Right cardiac atrium (tissue), 5 donors: Measurements from ENCODE around the gene PHLPP1. TPM values are rescaled to one million over a fixed set of nuclear protein-coding genes. Genes with fewer than 3 reads are reported as not detected.
"Not testable (repeated sequence)": the region's sequence is repeated elsewhere in the genome, so short reads cannot be mapped to it uniquely, and the experiment has no call there.

Experiments
- ATAC-seq, 2 donors: fragments of 200-7000 bp; cut with Tn5 transposase; one replicate each; pipeline versions ENCODE4 v1.8.0 to v1.9.1; 2020; ENCODE audit warnings: moderate library complexity in 2 of 2, mild to moderate bottlenecking in 1 of 2
- DNase-seq, 3 donors: peaks; one replicate each; pipeline ENCODE4 v3.0.0-alpha.2; 2020
- H3K27ac ChIP-seq: one replicate; pipeline ENCODE4 v1.5.1; 2013; ENCODE audit warnings: mild to moderate bottlenecking, low read length, control low read depth, moderate library complexity
- H3K27me3 ChIP-seq: one replicate; pipeline ENCODE4 v1.6.1; 2013; ENCODE audit not compliant: control insufficient read depth, insufficient read depth
- H3K4me1 ChIP-seq: one replicate; pipeline ENCODE4 v1.6.1; 2013; ENCODE audit warnings: low read length; ENCODE audit not compliant: control insufficient read depth, insufficient read depth
- H3K4me3 ChIP-seq: one replicate; pipeline ENCODE4 v1.5.1; 2013; ENCODE audit warnings: low read length, control low read depth
- H3K9me3 ChIP-seq: one replicate; pipeline ENCODE4 v1.6.1; 2013; ENCODE audit warnings: low read length; ENCODE audit not compliant: control insufficient read depth
- WGBS: extraction: QIAGEN DNeasy Blood & Tissue Kit; methylation state at CpG from one replicate; pipeline ENCODE4 v1.1.7; 2013; 5-methylcytosine and 5-hydroxymethylcytosine counted together
- intact Hi-C, 4 donors: fragments of 100-400 bp; cut with DNase I; formaldehyde crosslinking; loops; one replicate each; pipeline versions ENCODE4 v1.11.0 to v1.14.0; 2022 to 2023
- polyA plus RNA-seq: library from polyadenylated mRNA; stranded (reverse); fragments of 200-250 nt; gene quantifications from one replicate; pipeline ENCODE4 v1.2.3, GENCODE V29; 2013
- total RNA-seq, 4 donors: library from RNA; stranded (reverse); fragmentation: NEBNext Ultra II Directional; extraction: Animal tissue kit (Norgen Biotek cat#: 25700); gene quantifications; one replicate each; pipeline ENCODE4 v1.2.1, GENCODE V29; 2021
- donor health status: healthy with polysubstance abuse.
- donor health status: DM: no; HTN: yes; CAD: no.
- donor health status: DM: no; HTN: no; CAD: no.
- donor health status: DM: no; HTN: yes; CAD: no; lungs with severe emphysema.
- donor health status: DM: yes; HTN: yes; CAD: no.

The PHLPP1 gene
- total and polyA plus RNA-seq, 5 donors = 1.7 to 6.4 (median 4.9) TPM

DNA sequence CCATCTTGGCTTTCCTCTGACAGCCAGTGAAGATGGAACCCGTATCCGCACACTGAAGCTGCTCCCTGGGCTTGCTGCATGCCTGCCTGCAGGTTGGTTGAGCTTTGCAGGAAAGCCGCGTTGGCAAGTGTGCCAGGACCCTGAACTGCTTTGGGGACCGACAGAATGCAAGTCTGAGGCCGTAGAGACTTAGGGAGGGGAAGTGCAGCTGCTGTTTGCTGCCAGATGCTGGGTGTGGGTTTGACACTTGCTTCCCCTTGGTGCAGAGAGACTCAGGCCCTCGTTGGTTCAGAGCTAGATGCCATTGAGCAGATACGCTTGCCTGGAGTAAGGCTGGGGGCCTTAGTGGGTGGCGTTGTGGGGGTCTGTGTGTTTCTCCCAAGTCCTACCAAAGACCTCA lies 13.1 kb upstream of the PHLPP1 start:
- Histone ChIP-seq H3K4me1 (no peaks in the 10 kb centered on the region), H3K27ac (no peak overlapping the region), H3K27me3 (no peaks in the 10 kb centered on the region), H3K4me3 (no peak overlapping the region), H3K9me3 (no peaks in the 10 kb centered on the region)
- ATAC-seq (no peak), DNase-seq (no peak)
- intact Hi-C loops = loop anchor here in 1 of 4 donors (10.0 kb wide), 1 partner anchor 107 kb away; no protein-coding TSS in a partner anchor
- WGBS = 63% methylated on average over 9 of the region's 9 CpGs

DNA sequence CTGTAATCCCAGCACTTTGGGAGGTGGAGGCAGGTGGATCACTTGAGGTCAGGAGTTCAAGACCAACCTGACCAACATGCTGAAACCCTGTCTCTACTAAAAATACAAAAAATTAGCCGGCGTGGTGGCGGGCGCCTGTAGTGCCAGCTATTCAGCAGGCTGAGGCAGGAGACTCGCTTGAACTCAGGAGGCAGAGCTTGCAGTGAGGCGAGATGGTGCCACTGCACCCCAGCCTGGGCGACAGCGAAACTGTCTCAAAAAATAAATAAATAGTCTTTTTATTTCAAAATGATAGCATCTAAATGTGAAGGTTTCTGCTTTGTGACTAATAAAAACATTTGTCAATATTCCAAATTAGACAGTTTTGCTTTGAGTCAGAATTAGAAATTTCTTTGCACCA lies 8.5 kb upstream of the PHLPP1 start:
- not testable (repeated sequence) for ATAC-seq, H3K4me1 ChIP-seq

DNA sequence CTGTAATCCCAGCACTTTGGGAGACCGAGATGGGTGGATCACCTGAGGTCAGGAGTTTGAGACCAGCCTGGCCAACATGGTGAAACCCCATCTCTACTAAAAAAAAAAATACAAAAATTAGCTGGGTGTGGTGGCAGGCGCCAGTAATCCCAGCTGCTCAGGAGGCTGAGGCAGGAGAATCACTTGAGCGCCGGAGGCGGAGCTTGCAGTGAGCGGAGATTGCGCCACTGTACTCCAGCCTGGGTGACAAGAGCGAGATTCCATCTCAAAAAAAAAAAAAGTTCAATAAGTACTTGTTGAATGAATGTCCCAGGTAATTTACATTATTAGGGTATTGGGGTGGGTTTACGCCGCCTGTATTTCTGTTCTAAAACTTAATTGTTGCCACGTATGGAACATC lies 5.4 kb upstream of the PHLPP1 start:
- H3K4me3 ChIP-seq, H3K27me3 ChIP-seq, H3K27ac ChIP-seq, H3K9me3 ChIP-seq, DNase-seq, H3K4me1 ChIP-seq, ATAC-seq: not testable (repeated sequence)
- WGBS = 94% methylated on average over 11 of the region's 11 CpGs
- intact Hi-C loops = loop anchor here (5.0 to 10.0 kb wide), 5 partner anchors 115 to 275 kb away; no protein-coding TSS in a partner anchor

More for the DNA sequence above, 8.5 kb upstream of the PHLPP1 start:
- not testable (repeated sequence) for H3K27me3 ChIP-seq, H3K4me3 ChIP-seq, H3K27ac ChIP-seq, DNase-seq, H3K9me3 ChIP-seq
- intact Hi-C loops = loop anchor here in 1 of 4 donors (10.0 kb wide), 1 partner anchor 112 kb away; no protein-coding TSS in a partner anchor
- WGBS = 94% methylated on average over 8 of the region's 8 CpGs

DNA sequence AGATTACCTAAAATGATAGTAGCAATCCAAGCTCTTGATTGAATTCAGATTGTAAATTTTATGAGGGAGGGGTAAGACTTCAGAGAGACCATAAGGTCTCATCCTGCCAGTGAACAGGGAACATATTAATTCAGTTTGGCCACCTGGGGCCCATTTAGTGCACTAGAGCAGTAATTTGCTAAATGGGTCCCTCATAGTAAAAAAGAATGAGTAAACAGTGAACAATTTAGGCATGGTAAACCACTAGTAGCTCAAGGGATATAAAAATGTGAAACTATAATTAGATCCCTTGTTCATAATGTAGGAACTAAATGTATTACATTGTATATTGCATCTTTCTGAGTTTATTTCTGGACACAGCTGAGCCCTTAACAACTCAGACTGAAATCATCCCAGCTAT lies 4.9 kb upstream of the PHLPP1 start:
- intact Hi-C loops = loop anchor here (5.0 to 10.0 kb wide), 4 partner anchors 126 to 274 kb away; no protein-coding TSS in a partner anchor
- ATAC-seq = no peak
- Histone ChIP-seq H3K27ac (no peak overlapping the region), H3K4me3 (no peak overlapping the region), H3K9me3 (no peaks in the 10 kb centered on the region), H3K4me1 (no peaks in the 10 kb centered on the region), H3K27me3 (no peaks in the 10 kb centered on the region)
- no peak for DNase-seq

DNA sequence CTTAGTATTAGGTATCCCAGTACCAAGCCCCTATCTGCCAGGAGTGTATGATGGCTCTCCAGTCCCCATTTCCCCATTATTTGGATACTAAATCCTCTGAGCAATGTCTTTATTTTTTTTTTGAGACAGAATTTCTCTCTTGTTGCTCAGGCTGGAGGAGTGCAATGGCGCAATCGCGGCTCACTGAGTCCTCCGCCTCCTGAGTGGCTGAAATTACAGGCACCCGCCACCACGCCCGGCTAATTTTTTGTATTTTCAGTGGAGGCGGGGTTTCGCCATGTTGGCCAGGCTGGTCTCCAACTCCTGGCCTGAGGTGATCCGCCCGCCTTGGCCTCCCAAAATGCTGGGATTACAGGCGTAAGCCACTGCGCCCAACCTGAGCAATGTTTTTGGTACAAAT lies 3.6 kb upstream of the PHLPP1 start:
- Histone ChIP-seq H3K27me3 (no peaks in the 10 kb centered on the region), H3K9me3 (no peaks in the 10 kb centered on the region), H3K4me1 (no peaks in the 10 kb centered on the region), H3K4me3 (no peak overlapping the region), H3K27ac (no peak overlapping the region)
- no peak for DNase-seq
- ATAC-seq = no peak
- intact Hi-C loops = loop anchor here (5.0 to 10.0 kb wide), 4 partner anchors 127 to 273 kb away; no protein-coding TSS in a partner anchor
- 97% methylated on average over 13 of the region's 13 CpGs for WGBS

DNA sequence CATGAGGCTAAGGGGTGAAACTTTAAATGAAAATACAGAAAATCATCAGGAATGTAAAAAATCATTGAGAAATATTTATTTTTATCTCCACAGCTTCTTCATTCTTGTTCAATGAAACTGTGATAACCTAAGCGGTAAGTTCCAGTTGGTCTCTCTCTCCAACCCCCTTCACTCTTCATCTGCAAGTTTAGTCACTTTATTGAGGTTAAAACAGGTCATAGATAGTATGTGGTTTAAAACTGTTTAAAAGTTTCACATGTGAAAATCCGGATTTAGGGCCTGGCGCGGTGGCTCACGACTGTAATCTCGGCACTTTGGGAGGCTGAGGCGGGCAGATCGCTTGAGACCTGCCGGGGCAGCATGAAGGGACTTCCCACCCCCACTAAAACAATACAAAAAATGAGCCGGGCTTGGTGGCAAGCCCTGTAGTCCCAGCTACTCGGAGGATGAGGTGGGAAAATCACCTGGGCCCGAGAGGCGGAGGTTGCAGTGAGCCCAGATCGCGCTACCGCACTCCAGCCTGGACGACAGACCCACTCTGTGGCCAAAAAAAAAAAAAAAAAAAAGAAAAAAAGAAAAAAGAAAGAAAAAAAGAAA lies 1.6 kb upstream of the PHLPP1 start:
- H3K27ac ChIP-seq = no peak overlapping the region
- DNase-seq = peak in 1 of 3 donors; percentile 13
- intact Hi-C loops = loop anchor here (2.0 to 10.0 kb wide), 5 partner anchors 129 to 271 kb away; no protein-coding TSS in a partner anchor

DNA sequence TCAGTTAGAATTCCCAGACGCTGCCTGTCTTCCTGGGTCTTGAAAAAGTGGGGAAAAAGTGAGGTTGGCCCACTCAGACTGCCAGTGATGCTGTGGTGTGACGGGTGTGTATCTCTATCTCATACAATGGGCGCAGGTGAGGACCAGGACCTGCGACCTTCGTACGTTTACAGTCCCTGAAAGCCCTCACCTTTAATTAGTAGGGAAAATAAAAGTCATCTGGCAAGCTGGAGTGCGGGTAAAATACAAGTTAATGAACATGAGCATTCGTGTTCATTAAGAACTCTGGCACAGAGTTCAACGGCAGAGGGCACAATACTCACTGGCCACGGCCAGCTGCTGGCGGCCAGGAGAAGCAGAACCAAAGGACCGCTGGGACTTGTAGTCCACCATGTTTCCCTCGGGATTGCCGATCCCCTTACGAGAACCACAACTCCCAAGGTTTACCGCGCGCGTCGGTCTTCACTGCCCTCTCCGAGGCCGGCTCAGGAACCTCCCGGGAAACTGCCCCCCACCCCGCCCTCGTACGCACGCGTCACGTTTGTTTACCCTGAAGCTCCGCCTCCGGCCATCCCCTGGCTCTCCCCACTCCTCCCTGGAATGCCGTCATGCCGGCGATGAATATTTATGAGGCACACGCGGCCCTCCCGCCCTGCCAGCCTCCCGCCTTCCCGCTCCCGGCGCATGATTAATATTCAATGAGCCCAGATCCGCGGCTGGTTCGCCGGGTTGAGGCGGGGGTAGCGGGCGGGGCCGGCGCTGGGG lies 488 bp upstream of the PHLPP1 start:
- Histone ChIP-seq H3K4me1 (no peaks in the 10 kb centered on the region), H3K27me3 (no peaks in the 10 kb centered on the region), H3K9me3 (no peaks in the 10 kb centered on the region), H3K27ac (peak overlapping the region; percentile 82), H3K4me3 (peak overlapping the region; percentile 90)
- intact Hi-C loops = loop anchor here (2.0 to 10.0 kb wide), 6 partner anchors 87 to 270 kb away; no protein-coding TSS in a partner anchor
- 2% methylated on average over 50 of the region's 50 CpGs for WGBS
- DNase-seq (peak; percentile 100), ATAC-seq (peak; percentile 99)

More for the DNA sequence above, 1.6 kb upstream of the PHLPP1 start:
- Histone ChIP-seq H3K9me3 (no peaks in the 10 kb centered on the region), H3K27me3 (no peaks in the 10 kb centered on the region), H3K4me1 (no peaks in the 10 kb centered on the region), H3K4me3 (no peak overlapping the region)
- ATAC-seq = no peak
- WGBS = 83% methylated on average over 17 of the region's 17 CpGs

DNA sequence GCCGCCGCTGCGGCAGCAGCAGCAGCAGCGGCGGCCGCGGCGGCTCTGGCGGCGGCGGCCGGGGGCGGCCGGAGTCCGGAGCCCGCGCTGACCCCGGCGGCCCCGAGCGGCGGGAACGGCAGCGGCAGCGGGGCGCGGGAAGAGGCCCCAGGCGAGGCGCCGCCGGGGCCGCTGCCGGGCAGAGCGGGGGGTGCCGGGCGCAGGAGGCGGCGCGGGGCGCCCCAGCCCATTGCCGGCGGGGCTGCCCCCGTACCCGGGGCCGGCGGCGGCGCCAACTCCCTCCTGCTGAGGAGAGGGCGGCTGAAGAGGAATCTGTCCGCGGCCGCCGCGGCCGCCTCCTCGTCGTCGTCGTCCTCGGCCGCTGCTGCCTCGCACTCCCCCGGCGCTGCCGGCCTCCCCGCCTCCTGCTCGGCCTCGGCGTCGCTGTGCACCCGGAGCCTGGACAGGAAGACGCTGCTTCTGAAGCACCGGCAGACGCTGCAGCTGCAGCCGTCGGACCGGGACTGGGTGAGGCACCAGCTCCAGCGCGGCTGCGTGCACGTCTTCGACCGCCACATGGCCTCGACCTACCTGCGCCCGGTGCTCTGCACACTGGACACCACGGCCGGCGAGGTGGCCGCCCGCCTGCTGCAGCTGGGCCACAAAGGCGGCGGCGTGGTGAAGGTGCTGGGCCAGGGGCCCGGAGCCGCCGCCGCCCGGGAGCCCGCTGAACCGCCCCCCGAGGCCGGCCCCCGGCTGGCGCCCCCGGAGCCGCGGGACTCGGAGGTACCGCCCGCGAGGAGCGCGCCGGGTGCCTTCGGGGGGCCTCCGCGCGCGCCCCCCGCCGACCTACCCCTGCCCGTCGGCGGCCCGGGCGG lies 646 bp downstream of the PHLPP1 start:
- DNase-seq (peak; percentile 57 to 87 (median 84)), ATAC-seq (peak in 1 of 2 donors; percentile 4)
- H3K4me1 ChIP-seq = no peaks in the 10 kb centered on the region
- WGBS = under 1% methylated on average over 116 of the region's 127 CpGs
- peak overlapping the region; percentile 90 for H3K4me3 ChIP-seq
- no peaks in the 10 kb centered on the region for H3K27me3 ChIP-seq
- H3K27ac ChIP-seq = peak overlapping the region; percentile 95
- H3K9me3 ChIP-seq = no peaks in the 10 kb centered on the region
- intact Hi-C loops = loop anchor here in 3 of 4 donors (2.0 to 10.0 kb wide), 5 partner anchors 86 to 269 kb away; no protein-coding TSS in a partner anchor

DNA sequence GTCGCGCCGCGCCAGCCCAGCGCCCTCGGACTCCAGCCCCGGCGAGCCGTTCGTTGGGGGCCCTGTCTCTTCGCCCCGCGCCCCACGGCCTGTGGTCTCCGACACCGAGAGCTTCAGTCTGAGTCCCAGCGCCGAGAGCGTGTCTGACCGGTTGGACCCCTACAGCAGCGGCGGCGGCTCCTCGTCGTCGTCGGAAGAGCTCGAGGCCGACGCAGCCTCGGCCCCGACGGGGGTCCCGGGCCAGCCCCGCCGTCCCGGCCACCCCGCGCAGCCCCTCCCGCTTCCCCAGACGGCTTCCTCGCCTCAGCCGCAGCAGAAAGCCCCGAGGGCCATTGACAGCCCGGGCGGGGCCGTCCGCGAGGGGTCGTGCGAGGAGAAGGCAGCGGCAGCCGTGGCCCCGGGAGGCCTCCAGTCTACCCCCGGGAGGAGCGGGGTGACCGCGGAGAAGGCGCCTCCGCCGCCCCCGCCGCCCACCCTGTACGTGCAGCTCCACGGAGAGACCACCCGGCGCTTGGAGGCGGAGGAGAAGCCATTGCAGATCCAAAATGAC lies 1.4 kb downstream of the PHLPP1 start:
- Histone ChIP-seq H3K27ac (no peak overlapping the region), H3K27me3 (no peaks in the 10 kb centered on the region), H3K9me3 (no peaks in the 10 kb centered on the region), H3K4me3 (peak overlapping the region; percentile 90), H3K4me1 (no peaks in the 10 kb centered on the region)
- DNase-seq = peak; percentile 58 to 83 (median 78)
- intact Hi-C loops = loop anchor here in 3 of 4 donors (5.0 to 10.0 kb wide), 4 partner anchors 86 to 268 kb away; no protein-coding TSS in a partner anchor
- no peak for ATAC-seq
- WGBS = under 1% methylated on average over 68 of the region's 68 CpGs
